Mesenteric fat pad (tissue), 1 donor: ENCODE measurements around the gene SPDYE1. TPM values are rescaled to one million over a fixed set of nuclear protein-coding genes. Genes with fewer than 3 reads are reported as not detected.
"Not testable (repeated sequence)": the region's sequence is repeated elsewhere in the genome, so short reads cannot be mapped to it uniquely, and the experiment has no call there.

ENCODE experiments used
- DNase-seq: peaks from one replicate; pipeline ENCODE4 v3.0.0-alpha.2; 2020; ENCODE audit warnings: low spot score
- long read RNA-seq: library from polyadenylated mRNA; unstranded; transcript quantifications from one replicate; pipeline ENCODE4 v2.0.0, GENCODE V29; 2020
- total RNA-seq: library from RNA; stranded (reverse); fragmentation: NEBNext Ultra II Directional; extraction: Animal tissue kit (Norgen Biotek cat#: 25700); gene quantifications from one replicate; pipeline ENCODE4 v1.2.1, GENCODE V29; 2021
- donor health status: DM: yes; HTN: yes; CAD: no.

Gene SPDYE1
- not detected for total RNA-seq
- long read RNA-seq, partial matches to known transcripts, result 0 of 28 reads
- long read RNA-seq, other reads (novel, unspliced or antisense), result 28 of 28 reads

- DNase-seq, result not testable (repeated sequence)
Observed at GRCh38 chr7:43997532-43997931, at the start of gene SPDYE1. TSS of gene SPDYE1 (plus strand) at chr7:43997897. CDS start at chr7:43999950, 2,053 bp downstream.

- DNase-seq, result no peak
Observed at GRCh38 chr7:43952028-43952427, 45.7 kb upstream of the SPDYE1 start.

GRCh38 chr7:43953071-43953470 lies 44.6 kb upstream of the SPDYE1 start:
- no peak for DNase-seq

GRCh38 chr7:43954524-43955228 lies 43.0 kb upstream of the SPDYE1 start:
- no peak for DNase-seq

GRCh38 chr7:43956027-43956426 lies 41.7 kb upstream of the SPDYE1 start:
- no peak for DNase-seq

- DNase-seq, result no peak
Observed at GRCh38 chr7:43960933-43961332, 36.8 kb upstream of the SPDYE1 start.

- DNase-seq, result not testable (repeated sequence)
Observed at GRCh38 chr7:43966392-43966791, 31.3 kb upstream of the SPDYE1 start.

- not testable (repeated sequence) for DNase-seq
Observed at GRCh38 chr7:43968172-43969040, 29.3 kb upstream of the SPDYE1 start.

GRCh38 chr7:43969586-43969985 lies 28.1 kb upstream of the SPDYE1 start:
- not testable (repeated sequence) for DNase-seq

GRCh38 chr7:43970698-43971097 lies 27.0 kb upstream of the SPDYE1 start:
- DNase-seq, result not testable (repeated sequence)

GRCh38 chr7:43974033-43974573 lies 23.6 kb upstream of the SPDYE1 start:
- not testable (repeated sequence) for DNase-seq

GRCh38 chr7:43974725-43975482 lies 22.8 kb upstream of the SPDYE1 start:
- not testable (repeated sequence) for DNase-seq

GRCh38 chr7:43977525-43977924 lies 20.2 kb upstream of the SPDYE1 start:
- DNase-seq, result no peak

GRCh38 chr7:43978102-43978501 lies 19.6 kb upstream of the SPDYE1 start:
- not testable (repeated sequence) for DNase-seq

GRCh38 chr7:43982848-43983247 lies 14.8 kb upstream of the SPDYE1 start:
- DNase-seq, result not testable (repeated sequence)

GRCh38 chr7:43983736-43984135 lies 14.0 kb upstream of the SPDYE1 start:
- not testable (repeated sequence) for DNase-seq

- not testable (repeated sequence) for DNase-seq
Observed at GRCh38 chr7:43985904-43986864, 11.5 kb upstream of the SPDYE1 start.

- DNase-seq, result not testable (repeated sequence)
Observed at GRCh38 chr7:43987476-43987875, 10.2 kb upstream of the SPDYE1 start.

GRCh38 chr7:43990011-43990585 lies 7.6 kb upstream of the SPDYE1 start:
- DNase-seq, result not testable (repeated sequence)
